Heart right ventricle (tissue), 16 donors: ENCODE data around the gene PCNX3. TPM values are rescaled to one million over a fixed set of nuclear protein-coding genes. Genes with fewer than 3 reads are reported as not detected.

Experiments used
- ATAC-seq, 8 donors: fragments of 200-7000 bp; cut with Tn5 transposase; one replicate each; pipeline ENCODE4 v1.9.1; 2020; ENCODE audit warnings: mild to moderate bottlenecking in 8 of 8, moderate library complexity in 8 of 8, moderate number of reproducible peaks in 1 of 8
- DNase-seq, 2 donors: peaks; one replicate each; pipeline ENCODE4 v3.0.0-alpha.2; 2020
- H3K27ac ChIP-seq, 10 donors: fragments of 200-600 bp; sonication (generic) in 2 of 10; one replicate each; pipeline versions ENCODE4 v1.5.0 to v1.8.0; 2020 to 2022; ENCODE audit warnings: mild to moderate bottlenecking in 3 of 10
- H3K27me3 ChIP-seq, 7 donors: fragments of 200-600 bp; one replicate each; pipeline ENCODE4 v1.8.0; 2021 to 2022; ENCODE audit warnings: mild to moderate bottlenecking in 2 of 7
- H3K36me3 ChIP-seq, 9 donors: fragments of 200-600 bp; sonication (generic) in 1 of 9; one replicate each; pipeline versions ENCODE4 v1.5.0 to v1.8.0; 2020 to 2022; ENCODE audit warnings: mild to moderate bottlenecking in 2 of 9
- H3K4me1 ChIP-seq, 9 donors: fragments of 200-600 bp; sonication (generic) in 1 of 9; one replicate each; pipeline versions ENCODE4 v1.5.0 to v1.8.0; 2020 to 2022; ENCODE audit warnings: mild to moderate bottlenecking in 4 of 9
- H3K4me3 ChIP-seq, 10 donors: fragments of 200-600 bp; sonication (generic) in 2 of 10; one replicate each; pipeline versions ENCODE4 v1.5.0 to v1.8.0; 2020 to 2022; ENCODE audit warnings: mild to moderate bottlenecking in 7 of 10, moderate library complexity in 2 of 10
- H3K9me3 ChIP-seq, 11 donors: fragments of 200-600 bp in 10 of 11; sonication (generic) in 2 of 11; one replicate each; pipeline versions ENCODE4 v1.5.0 to v1.8.0; 2013 to 2022; ENCODE audit warnings: mild to moderate bottlenecking in 2 of 11, control low read depth in 1 of 11, moderate library complexity in 1 of 11
- WGBS, 2 donors: extraction: QIAGEN DNeasy Blood & Tissue Kit; methylation state at CpG; one replicate each; pipeline ENCODE4 v1.1.7; 2013; ENCODE audit warnings: inconsistent platforms in 1 of 2; 5-methylcytosine and 5-hydroxymethylcytosine counted together
- intact Hi-C, 10 donors: fragments of 100-400 bp; cut with DNase I; formaldehyde crosslinking; loops; one replicate each; pipeline versions ENCODE4 v1.11.1 to v1.14.2; 2022
- polyA plus RNA-seq, 2 donors: library from polyadenylated mRNA; stranded (reverse); fragments of 200-250 nt; gene quantifications; one replicate each; pipeline ENCODE4 v1.2.3, GENCODE V29; 2013
- total RNA-seq, 10 donors: library from RNA; stranded (reverse); fragmentation: NEBNext Ultra II Directional in 3 of 10; extraction: Animal tissue kit (Norgen Biotek cat#: 25700) in 3 of 10; gene quantifications; one replicate each; pipeline versions ENCODE4 v1.2.1 to v1.2.4, GENCODE V29; 2021 to 2023
- TF ChIP-seq, protein P1 (sequence below), 9 donors: fragments of 200-600 bp; sonication (generic) in 2 of 9; IDR thresholded peaks; one replicate each; pipeline versions ENCODE4 v1.5.0 to v1.8.0; 2021 to 2022; ENCODE audit warnings: antibody characterized with exemption in 9 of 9, mild to moderate bottlenecking in 5 of 9, moderate library complexity in 1 of 9
- donor health status: Arrhythmogenic right ventricular cardiomyopathy.
- donor health status: ischemic (EF 13 %, LVEDD 7.1; RV severe dilation, severe dysfunction).
- donor health status: healthy with polysubstance abuse.
- donor health status: DM: no; HTN: yes; CAD: no.
- donor health status: DM: no; HTN: no; CAD: no.
- donor health status: ischemic (EF 25% LVEDD 6.9; RV normal size, moderate dysfunction).
- donor health status: ischemic (EF 25% LVEDD 5.7; RV mildly dilated, moderate dysfunction).
- donor health status: healthy.
- donor health status: DM: yes; HTN: yes; CAD: no.
- donor health status: Ischemic cardiomyopathy.
- donor health status: ischemic (EF 35%, LVEDD 5.7; RV mildly dilated, moderate dysfunction).
- donor health status: nonischemic (EF 11% LVEDD 7.7; RV severe dilation, severe dysfunction).
- donor health status: DM: yes; HTN: yes; CAD: no.
- donor health status: PGD.
- donor health status: ischemic (EF 29% LVEDD 5.4; RV normal size, mild dysfunction).
- donor health status: nonischemic (EF 23%, LVEDD 6.1; RV moderate dilation, normal function).

The PCNX3 gene
- total and polyA plus RNA-seq, 12 donors, result 9.4 to 16.9 (median 11.7) TPM

DNA sequence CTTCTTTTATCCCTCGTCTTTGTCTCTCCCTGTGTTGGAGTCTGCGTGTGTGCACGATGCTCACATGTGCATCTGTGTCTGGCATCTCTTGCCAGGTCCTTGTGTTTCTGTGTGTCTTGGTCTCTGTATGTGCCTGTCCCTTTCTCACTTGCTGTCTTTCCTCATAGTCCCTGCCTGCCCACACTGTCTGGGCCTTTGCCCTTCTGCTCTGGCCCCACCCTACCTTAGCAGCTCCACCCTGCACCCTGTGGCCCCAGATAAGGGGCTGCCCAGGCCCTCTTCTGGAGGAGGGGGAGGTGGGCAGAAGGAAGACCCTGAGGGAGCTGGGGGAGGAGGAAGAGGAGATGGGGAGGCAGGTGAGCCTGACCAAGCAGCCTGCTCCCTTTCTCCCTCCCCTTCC lies 36.9 kb upstream of the PCNX3 start:
- TF ChIP-seq, protein P1, sequence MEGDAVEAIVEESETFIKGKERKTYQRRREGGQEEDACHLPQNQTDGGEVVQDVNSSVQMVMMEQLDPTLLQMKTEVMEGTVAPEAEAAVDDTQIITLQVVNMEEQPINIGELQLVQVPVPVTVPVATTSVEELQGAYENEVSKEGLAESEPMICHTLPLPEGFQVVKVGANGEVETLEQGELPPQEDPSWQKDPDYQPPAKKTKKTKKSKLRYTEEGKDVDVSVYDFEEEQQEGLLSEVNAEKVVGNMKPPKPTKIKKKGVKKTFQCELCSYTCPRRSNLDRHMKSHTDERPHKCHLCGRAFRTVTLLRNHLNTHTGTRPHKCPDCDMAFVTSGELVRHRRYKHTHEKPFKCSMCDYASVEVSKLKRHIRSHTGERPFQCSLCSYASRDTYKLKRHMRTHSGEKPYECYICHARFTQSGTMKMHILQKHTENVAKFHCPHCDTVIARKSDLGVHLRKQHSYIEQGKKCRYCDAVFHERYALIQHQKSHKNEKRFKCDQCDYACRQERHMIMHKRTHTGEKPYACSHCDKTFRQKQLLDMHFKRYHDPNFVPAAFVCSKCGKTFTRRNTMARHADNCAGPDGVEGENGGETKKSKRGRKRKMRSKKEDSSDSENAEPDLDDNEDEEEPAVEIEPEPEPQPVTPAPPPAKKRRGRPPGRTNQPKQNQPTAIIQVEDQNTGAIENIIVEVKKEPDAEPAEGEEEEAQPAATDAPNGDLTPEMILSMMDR (IDR thresholded peaks at IDR 0.05), result no peak

DNA sequence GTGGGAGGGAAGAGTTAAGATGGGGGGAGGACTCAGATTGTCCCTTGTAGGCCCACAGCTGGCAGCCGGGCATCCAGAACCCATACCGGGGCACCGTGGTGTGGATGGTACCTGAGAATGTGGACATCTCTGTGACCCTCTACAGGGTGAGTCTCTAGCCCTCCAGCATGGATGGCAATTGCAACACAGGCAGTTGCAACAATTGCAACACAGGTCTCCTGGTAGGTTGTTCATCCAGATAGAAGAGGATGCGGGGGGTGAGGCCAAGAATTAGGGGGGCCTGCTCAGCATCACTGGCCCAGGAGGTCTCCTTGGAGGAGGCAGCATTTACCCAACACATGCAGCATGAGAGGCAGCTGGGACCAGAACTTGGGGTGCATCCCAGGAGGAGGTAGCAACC lies 36.3 kb upstream of the PCNX3 start:
- intact Hi-C loops, result loop anchor here in 1 of 10 donors (5.0 kb wide), 1 partner anchor 78 kb away; no protein-coding TSS in a partner anchor
- no peak overlapping the region for H3K4me3 ChIP-seq
- ATAC-seq (no peak), DNase-seq (no peak)
- no peaks in the 10 kb centered on the region for H3K9me3 ChIP-seq
- peaks cover 0 to 58% (median 20%) of the 10 kb centered on the region in 9 donors for H3K36me3 ChIP-seq
- H3K27me3 ChIP-seq, result no peaks in the 10 kb centered on the region
- no peak overlapping the region for H3K27ac ChIP-seq
- peaks cover 16 to 41% (median 35%) of the 10 kb centered on the region in 9 donors for H3K4me1 ChIP-seq
- TF ChIP-seq, protein P1 (IDR thresholded peaks at IDR 0.05), result no peak
- 83 to 84% methylated on average over 4 of the region's 4 CpGs for WGBS, 2 donors

More for the DNA sequence above, 36.9 kb upstream of the PCNX3 start:
- H3K27me3 ChIP-seq, result no peaks in the 10 kb centered on the region
- peaks cover 19 to 45% (median 39%) of the 10 kb centered on the region in 9 donors for H3K4me1 ChIP-seq
- intact Hi-C loops, result loop anchor here in 1 of 10 donors (5.0 kb wide), 1 partner anchor 79 kb away; no protein-coding TSS in a partner anchor
- H3K4me3 ChIP-seq, result no peak overlapping the region
- H3K27ac ChIP-seq, result peak overlapping the region in 4 of 10 donors; percentile 93 to 100 (median 96)
- 75 to 80% methylated on average over 3 of the region's 3 CpGs for whole genome bisulfite sequencing, 2 donors
- H3K9me3 ChIP-seq, result no peaks in the 10 kb centered on the region
- no peak for ATAC-seq
- H3K36me3 ChIP-seq, result peaks cover 0 to 52% (median 18%) of the 10 kb centered on the region in 9 donors
- no peak for DNase-seq

DNA sequence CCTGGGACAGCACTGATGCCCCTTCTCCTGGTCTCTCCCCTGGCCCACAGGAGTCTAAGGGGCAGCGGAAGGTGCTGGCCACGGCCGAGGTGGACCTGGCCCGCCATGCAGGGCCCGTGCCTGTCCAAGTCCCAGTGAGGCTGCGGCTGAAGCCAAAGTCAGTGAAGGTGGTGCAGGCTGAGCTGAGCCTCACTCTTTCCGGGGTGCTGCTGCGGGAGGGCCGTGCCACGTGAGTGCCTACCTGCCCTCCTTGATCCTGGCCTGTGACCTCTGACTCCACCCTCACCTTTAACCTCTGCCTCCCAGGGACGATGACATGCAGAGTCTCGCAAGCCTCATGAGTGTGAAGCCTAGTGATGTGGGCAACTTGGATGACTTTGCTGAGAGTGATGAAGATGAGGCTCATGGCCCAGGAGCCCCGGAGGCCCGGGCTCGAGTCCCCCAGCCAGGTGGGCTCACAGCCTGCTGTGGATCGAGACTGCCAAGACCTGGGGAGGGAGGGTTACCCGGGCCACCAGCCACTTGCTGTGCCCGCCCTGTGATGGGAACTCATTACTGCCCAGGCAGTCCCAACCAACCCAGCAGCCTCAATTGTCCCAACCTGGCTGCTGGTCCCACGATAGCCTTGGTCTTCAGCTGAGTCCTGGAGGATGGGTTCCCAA lies 35.4 kb upstream of the PCNX3 start:
- H3K27me3 ChIP-seq, result no peaks in the 10 kb centered on the region
- DNase-seq (no peak), ATAC-seq (no peak)
- 90 to 94% methylated on average over 19 of the region's 19 CpGs for WGBS, 2 donors
- intact Hi-C loops, result loop anchor here in 1 of 10 donors (10.0 kb wide), 1 partner anchor 45 kb away; no protein-coding TSS in a partner anchor
- TF ChIP-seq, protein P1 (IDR thresholded peaks at IDR 0.05), result no peak
- no peaks in the 10 kb centered on the region for H3K9me3 ChIP-seq
- H3K4me3 ChIP-seq, result no peak overlapping the region
- H3K36me3 ChIP-seq, result peaks cover 0 to 64% (median 22%) of the 10 kb centered on the region in 9 donors
- H3K4me1 ChIP-seq, result peaks cover 13 to 33% (median 26%) of the 10 kb centered on the region in 9 donors
- no peak overlapping the region for H3K27ac ChIP-seq

DNA sequence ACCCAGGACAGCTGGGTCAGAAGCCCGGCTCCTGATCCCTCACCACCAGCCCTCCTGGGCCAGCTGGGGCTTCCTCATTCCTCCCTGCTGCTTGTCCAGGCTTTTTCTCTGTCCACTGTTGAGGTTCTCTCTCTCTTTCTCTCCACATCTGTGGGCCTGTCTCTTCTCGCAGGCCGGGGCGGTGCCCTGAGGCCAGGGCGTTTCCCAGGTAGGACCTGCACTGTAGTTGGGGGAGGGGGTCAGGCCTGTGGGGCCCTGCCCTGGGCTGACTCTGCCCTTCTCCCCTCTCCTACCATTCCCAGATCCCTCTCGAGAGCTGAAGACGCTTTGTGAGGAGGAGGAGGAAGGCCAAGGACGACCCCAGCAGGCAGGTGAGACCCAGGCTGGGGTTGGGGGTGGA lies 34.8 kb upstream of the PCNX3 start:
- H3K27ac ChIP-seq, result no peak overlapping the region
- no peak for ATAC-seq
- 95 to 98% methylated on average over 8 of the region's 8 CpGs for WGBS, 2 donors
- H3K4me1 ChIP-seq, result peaks cover 13 to 32% (median 23%) of the 10 kb centered on the region in 9 donors
- peaks cover 0 to 69% (median 22%) of the 10 kb centered on the region in 9 donors for H3K36me3 ChIP-seq
- no peaks in the 10 kb centered on the region for H3K27me3 ChIP-seq
- DNase-seq, result no peak
- H3K4me3 ChIP-seq, result no peak overlapping the region
- no peaks in the 10 kb centered on the region for H3K9me3 ChIP-seq
- TF ChIP-seq, protein P1 (IDR thresholded peaks at IDR 0.05), result no peak
- intact Hi-C loops, result loop anchor here in 1 of 10 donors (10.0 kb wide), 1 partner anchor 46 kb away; no protein-coding TSS in a partner anchor
